Thoracic aorta (tissue), 2 donors: ENCODE results near the gene SPATA24. TPM values are rescaled to one million over a fixed set of nuclear protein-coding genes. Genes with fewer than 3 reads are reported as not detected.

Experiments used
- ATAC-seq: fragments of 150-250 bp; one replicate; pipeline ENCODE4 v1.8.0; 2017; ENCODE audit warnings: low read depth; ENCODE audit not compliant: insufficient number of reproducible peaks, low FRiP score
- DNase-seq: peaks from one replicate; pipeline ENCODE4 v3.0.0-alpha.2; 2020; ENCODE audit warnings: low spot score
- H3K27ac ChIP-seq, 2 donors: fragments of 200-600 bp; sonication (generic); 1 replicate in 1 of 2; 2 replicates in 1 of 2; pipeline ENCODE4 v1.5.1; 2016; ENCODE audit warnings: mild to moderate bottlenecking in 2 of 2, moderate library complexity in 2 of 2
- H3K27me3 ChIP-seq: fragments of 200-600 bp; sonication (generic); replicated peaks from 2 replicates; pipeline ENCODE4 v1.6.0; 2016; ENCODE audit warnings: mild to moderate bottlenecking; ENCODE audit not compliant: insufficient read depth
- H3K36me3 ChIP-seq: fragments of 200-600 bp; sonication (generic); one replicate; pipeline ENCODE4 v1.5.1; 2016
- H3K4me1 ChIP-seq, 2 donors: fragments of 200-600 bp; sonication (generic); 1 replicate in 1 of 2; 2 replicates in 1 of 2; pipeline versions ENCODE4 v1.5.1 to v1.6.0; 2016; ENCODE audit warnings: low read depth in 2 of 2, mild to moderate bottlenecking in 1 of 2; ENCODE audit not compliant: control insufficient read depth in 1 of 2
- H3K4me3 ChIP-seq: fragments of 200-600 bp; sonication (generic); 2 replicates; pipeline ENCODE4 v1.5.1; 2016; ENCODE audit warnings: mild to moderate bottlenecking
- H3K9me3 ChIP-seq: fragments of 200-600 bp; sonication (generic); 2 replicates; pipeline ENCODE4 v1.5.1; 2016
- CTCF ChIP-seq: fragments of 200-600 bp; sonication (generic); IDR thresholded peaks from one replicate; pipeline ENCODE4 v1.5.1; 2019; ENCODE audit warnings: antibody characterized with exemption
- total RNA-seq, 2 donors: library from RNA; depleted of rRNA; stranded (reverse); fragments of >200 nt; gene quantifications; one replicate each; pipeline versions ENCODE4 v1.1.0 to v1.2.3, GENCODE V29; 2016

Gene SPATA24
- total RNA-seq, 2 donors from 2014 or later, result 1.2 to 11.6 TPM

DNA sequence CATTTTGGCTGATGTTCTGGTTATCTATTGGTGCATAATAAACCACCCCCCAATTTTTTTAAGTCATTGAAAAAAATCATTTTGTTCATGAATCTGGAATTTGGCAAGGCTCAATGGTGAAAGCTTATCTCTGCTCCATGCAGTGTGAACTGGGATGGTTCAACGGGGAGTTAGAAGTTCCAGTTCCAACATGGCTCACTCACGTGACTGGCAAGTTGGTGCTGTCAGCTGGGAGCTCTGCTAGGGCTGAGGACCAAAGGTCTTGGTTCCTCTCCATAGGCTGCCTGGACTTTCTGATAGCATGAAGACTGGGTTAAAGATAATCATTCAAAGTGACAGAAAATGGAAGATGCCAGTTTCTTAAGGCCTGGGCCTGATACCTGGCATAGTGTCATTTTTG lies 3.1 kb upstream of the SPATA24 start:
- no peak for ATAC-seq
- H3K27ac ChIP-seq, result no peak overlapping the region

DNA sequence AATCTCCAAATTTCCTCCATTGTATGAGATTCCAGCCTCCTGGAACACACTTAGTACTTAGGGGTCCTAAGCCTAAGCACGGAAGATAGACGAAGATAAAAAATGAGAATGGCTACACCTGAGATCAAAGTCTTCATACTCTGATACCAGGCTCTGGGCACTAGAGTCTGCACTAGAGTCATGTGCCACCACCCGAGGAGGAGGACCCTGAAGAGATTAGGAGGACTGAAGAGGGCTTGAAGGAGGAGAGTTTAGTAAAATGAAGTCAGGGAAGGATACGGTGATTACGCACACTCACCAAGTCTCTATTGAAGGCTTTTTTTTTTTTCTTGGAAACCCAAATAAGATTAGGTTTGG lies 573 bp upstream of the SPATA24 start:
- H3K9me3 ChIP-seq, result no peaks in the 10 kb centered on the region
- no peaks in the 10 kb centered on the region for H3K27me3 ChIP-seq
- H3K27ac ChIP-seq, result peak overlapping the region; percentile 82 to 86
- ATAC-seq, result no peak
- TF ChIP-seq CTCF, result no peak
- peak overlapping the region; percentile 67 for H3K4me3 ChIP-seq
- H3K4me1 ChIP-seq, result peaks cover 4 to 18% of the 10 kb centered on the region in 2 donors
- no peaks in the 10 kb centered on the region for H3K36me3 ChIP-seq
- DNase-seq, result no peak

More for the DNA sequence above, 3.1 kb upstream of the SPATA24 start:
- no peak for DNase-seq
- Histone ChIP-seq H3K27me3 (no peaks in the 10 kb centered on the region), H3K4me1 (peaks cover 13 to 36% of the 10 kb centered on the region in 2 donors), H3K4me3 (no peak overlapping the region), H3K36me3 (no peaks in the 10 kb centered on the region), H3K9me3 (no peaks in the 10 kb centered on the region)
- no peak for TF ChIP-seq CTCF

DNA sequence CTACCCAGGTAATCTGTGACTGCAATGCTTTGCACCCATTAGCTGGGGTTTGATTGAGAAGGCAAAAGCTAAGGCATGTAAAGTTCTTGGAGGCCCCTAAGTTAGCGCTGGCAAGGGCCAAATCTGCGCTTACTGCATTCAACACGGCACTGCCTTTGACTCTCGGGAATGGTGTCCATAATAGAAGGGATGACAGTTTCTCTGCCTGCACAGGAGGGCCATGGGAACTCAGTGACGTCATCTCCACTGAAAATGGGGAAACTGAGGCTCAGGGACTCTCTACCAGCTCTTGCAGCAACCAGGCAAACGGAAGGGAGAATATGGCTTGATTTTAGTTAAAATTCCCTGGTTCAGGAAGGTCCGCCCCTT lies 487 bp downstream of the SPATA24 start:
- no peak for ATAC-seq
- TF ChIP-seq CTCF, result no peak

GRCh38 chr5:139402561-139403158 lies 1.2 kb downstream of the SPATA24 start:
- DNase-seq (no peak), ATAC-seq (no peak)
- Histone ChIP-seq H3K36me3 (no peaks in the 10 kb centered on the region), H3K4me3 (no peak overlapping the region), H3K4me1 (peaks cover 4 to 18% of the 10 kb centered on the region in 2 donors), H3K9me3 (no peaks in the 10 kb centered on the region), H3K27me3 (no peaks in the 10 kb centered on the region), H3K27ac (peak overlapping the region; percentile 82 to 86)
- TF ChIP-seq CTCF, result no peak

More for the DNA sequence above, 487 bp downstream of the SPATA24 start:
- DNase-seq, result no peak
- peaks cover 4 to 18% of the 10 kb centered on the region in 2 donors for H3K4me1 ChIP-seq
- no peaks in the 10 kb centered on the region for H3K27me3 ChIP-seq
- no peaks in the 10 kb centered on the region for H3K9me3 ChIP-seq
- peak overlapping the region; percentile 67 for H3K4me3 ChIP-seq
- H3K36me3 ChIP-seq, result no peaks in the 10 kb centered on the region
- peak overlapping the region; percentile 82 to 86 for H3K27ac ChIP-seq

- Histone ChIP-seq H3K9me3 (no peaks in the 10 kb centered on the region), H3K27me3 (no peaks in the 10 kb centered on the region), H3K36me3 (no peaks in the 10 kb centered on the region), H3K4me3 (no peak overlapping the region), H3K27ac (no peak overlapping the region), H3K4me1 (peaks cover 4 to 18% of the 10 kb centered on the region in 2 donors)
- ATAC-seq (no peak), DNase-seq (no peak)
- TF ChIP-seq CTCF, result no peak
Measured at GRCh38 chr5:139401546-139401945, 2.3 kb downstream of the SPATA24 start.
